Liver (tissue), 9 donors: ENCODE measurements around the gene TIA1. TPM values are rescaled to one million over a fixed set of nuclear protein-coding genes. Genes with fewer than 3 reads are reported as not detected.

Experiments used
- DNase-seq: peaks from one replicate; pipeline ENCODE4 v3.0.0-alpha.2; 2017; ENCODE audit warnings: low spot score
- H3K27ac ChIP-seq, 2 donors: one replicate each; pipeline ENCODE4 v1.7.0; 2013; ENCODE audit warnings: inconsistent platforms in 2 of 2, low read length in 2 of 2, control low read depth in 1 of 2, low read depth in 1 of 2, mild to moderate bottlenecking in 1 of 2
- H3K27me3 ChIP-seq, 4 donors: one replicate each; pipeline versions ENCODE4 v1.6.1 to v1.7.0; 2013; ENCODE audit warnings: low read length in 3 of 4, inconsistent platforms in 1 of 4, mild to moderate bottlenecking in 1 of 4, moderate library complexity in 1 of 4; ENCODE audit not compliant: control insufficient read depth in 4 of 4, insufficient read depth in 4 of 4
- H3K36me3 ChIP-seq, 4 donors: one replicate each; pipeline versions ENCODE4 v1.6.1 to v1.7.0; 2013; ENCODE audit warnings: low read length in 3 of 4, mild to moderate bottlenecking in 3 of 4, low read depth in 1 of 4, moderate library complexity in 1 of 4; ENCODE audit not compliant: control insufficient read depth in 4 of 4, insufficient read depth in 3 of 4
- H3K4me1 ChIP-seq, 4 donors: one replicate each; pipeline versions ENCODE4 v1.6.1 to v1.7.0; 2013; ENCODE audit warnings: low read length in 3 of 4, mild to moderate bottlenecking in 3 of 4, moderate library complexity in 1 of 4; ENCODE audit not compliant: control insufficient read depth in 4 of 4, insufficient read depth in 4 of 4
- H3K4me3 ChIP-seq, 3 donors: one replicate each; pipeline versions ENCODE4 v1.6.1 to v1.7.0; 2013; ENCODE audit warnings: low read length in 3 of 3, control low read depth in 1 of 3, low read depth in 1 of 3, mild to moderate bottlenecking in 1 of 3
- H3K9ac ChIP-seq, 2 donors: one replicate each; pipeline ENCODE4 v1.7.0; 2013; ENCODE audit warnings: low read length in 2 of 2, mild to moderate bottlenecking in 2 of 2, moderate library complexity in 2 of 2, control low read depth in 1 of 2, low read depth in 1 of 2
- H3K9me3 ChIP-seq, 4 donors: one replicate each; pipeline versions ENCODE4 v1.6.1 to v1.7.0; 2013; ENCODE audit warnings: low read length in 3 of 4; ENCODE audit not compliant: control insufficient read depth in 4 of 4
- FOXA1 ChIP-seq: IDR thresholded peaks from 2 replicates; pipeline ENCODE4 v1.6.1; 2016; ENCODE audit warnings: antibody characterized with exemption
- GABPA ChIP-seq, 2 donors: IDR thresholded peaks in 1 of 2; conservative IDR thresholded peaks in 1 of 2; 2 replicates each; pipeline ENCODE4 v1.6.1; 2016; ENCODE audit warnings: antibody characterized with exemption in 2 of 2, mild to moderate bottlenecking in 1 of 2, moderate library complexity in 1 of 2
- HNF4G ChIP-seq: IDR thresholded peaks from 2 replicates; pipeline ENCODE4 v1.6.1; 2016; ENCODE audit warnings: antibody characterized with exemption
- JUND ChIP-seq, 2 donors: IDR thresholded peaks; 2 replicates each; pipeline ENCODE4 v1.6.1; 2016; ENCODE audit warnings: antibody characterized with exemption in 2 of 2
- WGBS: extraction: QIAGEN DNeasy Blood & Tissue Kit; methylation state at CpG from one replicate; pipeline ENCODE4 v1.1.7; 2013; 5-methylcytosine and 5-hydroxymethylcytosine counted together
- polyA plus RNA-seq, 2 donors: library from polyadenylated mRNA; stranded (reverse) in 1 of 2; unstranded in 1 of 2; fragments of 200-250 nt in 1 of 2; fragments of >200 nt in 1 of 2; fragmentation: Nextera tagmentation in 1 of 2; extraction: Ambion mirVana in 1 of 2; gene quantifications; one replicate each; pipeline versions ENCODE4 v1.2.1 to v1.2.3, GENCODE V29; 2013 to 2015
- total RNA-seq, 2 donors: library from RNA; depleted of rRNA; stranded (reverse); fragments of >200 nt; gene quantifications; one replicate each; pipeline ENCODE4 v1.2.3, GENCODE V29; 2014
- TF ChIP-seq, protein P1 (sequence below): IDR thresholded peaks from 2 replicates; pipeline ENCODE4 v1.6.1; 2016; ENCODE audit warnings: antibody characterized with exemption
- TF ChIP-seq, protein P2 (sequence below): fragments of 150-350 bp; IDR thresholded peaks from 2 replicates; pipeline ENCODE4 v1.5.1; 2017; ENCODE audit warnings: improper control_type of control experiment, low read depth, low read length; ENCODE audit not compliant: missing input control
- TF ChIP-seq, protein P3 (sequence below): IDR thresholded peaks from 2 replicates; pipeline ENCODE4 v1.6.1; 2016; ENCODE audit warnings: antibody characterized with exemption, mild to moderate bottlenecking
- TF ChIP-seq, protein P4 (sequence below): IDR thresholded peaks from 2 replicates; pipeline ENCODE4 v1.6.1; 2016; ENCODE audit warnings: antibody characterized with exemption
- donor health status: healthy.
- donor health status: healthy.
- donor health status: healthy.
- donor health status: healthy.
- donor health status: healthy.

TIA1 gene
- total and polyA plus RNA-seq, 4 donors: 10.2 to 56.2 (median 46.6) TPM

DNA sequence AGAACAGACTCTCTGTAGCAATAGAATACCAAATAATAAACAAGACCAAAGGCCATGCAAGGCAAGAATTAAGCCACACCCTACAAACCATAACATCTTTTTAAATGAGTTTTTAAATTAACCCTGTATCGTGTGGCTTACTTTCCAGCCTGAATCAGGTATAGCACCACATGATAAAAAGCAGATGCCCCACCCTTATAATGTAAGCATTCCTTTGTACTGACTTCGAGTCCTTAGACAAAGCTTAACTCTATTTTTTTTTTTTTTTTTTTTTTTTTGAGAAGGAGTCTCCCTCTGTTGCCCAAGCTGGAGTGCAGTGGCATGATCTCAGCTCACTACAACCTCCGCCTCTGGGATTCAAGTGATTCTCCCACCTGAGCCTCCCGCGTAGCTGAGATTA, 55.9 kb downstream of the TIA1 start:
- H3K36me3 ChIP-seq: no peaks in the 10 kb centered on the region
- WGBS: 91% methylated on average over 5 of the region's 5 CpGs
- H3K27me3 ChIP-seq: no peaks in the 10 kb centered on the region
- DNase-seq: no peak
- TF ChIP-seq JUND (IDR thresholded peaks at IDR 0.05) (no peak), GABPA (IDR thresholded peaks at IDR 0.05 in 1 of 2, conservative IDR thresholded peaks at IDR 0.05 in 1 of 2) (no peak), FOXA1 (no peak), HNF4G (no peak)
- TF ChIP-seq, protein P1, sequence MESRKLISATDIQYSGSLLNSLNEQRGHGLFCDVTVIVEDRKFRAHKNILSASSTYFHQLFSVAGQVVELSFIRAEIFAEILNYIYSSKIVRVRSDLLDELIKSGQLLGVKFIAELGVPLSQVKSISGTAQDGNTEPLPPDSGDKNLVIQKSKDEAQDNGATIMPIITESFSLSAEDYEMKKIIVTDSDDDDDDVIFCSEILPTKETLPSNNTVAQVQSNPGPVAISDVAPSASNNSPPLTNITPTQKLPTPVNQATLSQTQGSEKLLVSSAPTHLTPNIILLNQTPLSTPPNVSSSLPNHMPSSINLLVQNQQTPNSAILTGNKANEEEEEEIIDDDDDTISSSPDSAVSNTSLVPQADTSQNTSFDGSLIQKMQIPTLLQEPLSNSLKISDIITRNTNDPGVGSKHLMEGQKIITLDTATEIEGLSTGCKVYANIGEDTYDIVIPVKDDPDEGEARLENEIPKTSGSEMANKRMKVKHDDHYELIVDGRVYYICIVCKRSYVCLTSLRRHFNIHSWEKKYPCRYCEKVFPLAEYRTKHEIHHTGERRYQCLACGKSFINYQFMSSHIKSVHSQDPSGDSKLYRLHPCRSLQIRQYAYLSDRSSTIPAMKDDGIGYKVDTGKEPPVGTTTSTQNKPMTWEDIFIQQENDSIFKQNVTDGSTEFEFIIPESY: no peak
- TF ChIP-seq, protein P2, sequence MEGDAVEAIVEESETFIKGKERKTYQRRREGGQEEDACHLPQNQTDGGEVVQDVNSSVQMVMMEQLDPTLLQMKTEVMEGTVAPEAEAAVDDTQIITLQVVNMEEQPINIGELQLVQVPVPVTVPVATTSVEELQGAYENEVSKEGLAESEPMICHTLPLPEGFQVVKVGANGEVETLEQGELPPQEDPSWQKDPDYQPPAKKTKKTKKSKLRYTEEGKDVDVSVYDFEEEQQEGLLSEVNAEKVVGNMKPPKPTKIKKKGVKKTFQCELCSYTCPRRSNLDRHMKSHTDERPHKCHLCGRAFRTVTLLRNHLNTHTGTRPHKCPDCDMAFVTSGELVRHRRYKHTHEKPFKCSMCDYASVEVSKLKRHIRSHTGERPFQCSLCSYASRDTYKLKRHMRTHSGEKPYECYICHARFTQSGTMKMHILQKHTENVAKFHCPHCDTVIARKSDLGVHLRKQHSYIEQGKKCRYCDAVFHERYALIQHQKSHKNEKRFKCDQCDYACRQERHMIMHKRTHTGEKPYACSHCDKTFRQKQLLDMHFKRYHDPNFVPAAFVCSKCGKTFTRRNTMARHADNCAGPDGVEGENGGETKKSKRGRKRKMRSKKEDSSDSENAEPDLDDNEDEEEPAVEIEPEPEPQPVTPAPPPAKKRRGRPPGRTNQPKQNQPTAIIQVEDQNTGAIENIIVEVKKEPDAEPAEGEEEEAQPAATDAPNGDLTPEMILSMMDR: no peak
- TF ChIP-seq, protein P3, sequence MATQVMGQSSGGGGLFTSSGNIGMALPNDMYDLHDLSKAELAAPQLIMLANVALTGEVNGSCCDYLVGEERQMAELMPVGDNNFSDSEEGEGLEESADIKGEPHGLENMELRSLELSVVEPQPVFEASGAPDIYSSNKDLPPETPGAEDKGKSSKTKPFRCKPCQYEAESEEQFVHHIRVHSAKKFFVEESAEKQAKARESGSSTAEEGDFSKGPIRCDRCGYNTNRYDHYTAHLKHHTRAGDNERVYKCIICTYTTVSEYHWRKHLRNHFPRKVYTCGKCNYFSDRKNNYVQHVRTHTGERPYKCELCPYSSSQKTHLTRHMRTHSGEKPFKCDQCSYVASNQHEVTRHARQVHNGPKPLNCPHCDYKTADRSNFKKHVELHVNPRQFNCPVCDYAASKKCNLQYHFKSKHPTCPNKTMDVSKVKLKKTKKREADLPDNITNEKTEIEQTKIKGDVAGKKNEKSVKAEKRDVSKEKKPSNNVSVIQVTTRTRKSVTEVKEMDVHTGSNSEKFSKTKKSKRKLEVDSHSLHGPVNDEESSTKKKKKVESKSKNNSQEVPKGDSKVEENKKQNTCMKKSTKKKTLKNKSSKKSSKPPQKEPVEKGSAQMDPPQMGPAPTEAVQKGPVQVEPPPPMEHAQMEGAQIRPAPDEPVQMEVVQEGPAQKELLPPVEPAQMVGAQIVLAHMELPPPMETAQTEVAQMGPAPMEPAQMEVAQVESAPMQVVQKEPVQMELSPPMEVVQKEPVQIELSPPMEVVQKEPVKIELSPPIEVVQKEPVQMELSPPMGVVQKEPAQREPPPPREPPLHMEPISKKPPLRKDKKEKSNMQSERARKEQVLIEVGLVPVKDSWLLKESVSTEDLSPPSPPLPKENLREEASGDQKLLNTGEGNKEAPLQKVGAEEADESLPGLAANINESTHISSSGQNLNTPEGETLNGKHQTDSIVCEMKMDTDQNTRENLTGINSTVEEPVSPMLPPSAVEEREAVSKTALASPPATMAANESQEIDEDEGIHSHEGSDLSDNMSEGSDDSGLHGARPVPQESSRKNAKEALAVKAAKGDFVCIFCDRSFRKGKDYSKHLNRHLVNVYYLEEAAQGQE: no peak
- TF ChIP-seq, protein P4, sequence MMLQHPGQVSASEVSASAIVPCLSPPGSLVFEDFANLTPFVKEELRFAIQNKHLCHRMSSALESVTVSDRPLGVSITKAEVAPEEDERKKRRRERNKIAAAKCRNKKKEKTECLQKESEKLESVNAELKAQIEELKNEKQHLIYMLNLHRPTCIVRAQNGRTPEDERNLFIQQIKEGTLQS: no peak
- H3K9ac ChIP-seq: no peak overlapping the region
- no peak overlapping the region for H3K4me3 ChIP-seq
- peaks cover 0 to 3% (median 3%) of the 10 kb centered on the region in 4 donors for H3K4me1 ChIP-seq
- H3K9me3 ChIP-seq: no peaks in the 10 kb centered on the region
- H3K27ac ChIP-seq: no peak overlapping the region

DNA sequence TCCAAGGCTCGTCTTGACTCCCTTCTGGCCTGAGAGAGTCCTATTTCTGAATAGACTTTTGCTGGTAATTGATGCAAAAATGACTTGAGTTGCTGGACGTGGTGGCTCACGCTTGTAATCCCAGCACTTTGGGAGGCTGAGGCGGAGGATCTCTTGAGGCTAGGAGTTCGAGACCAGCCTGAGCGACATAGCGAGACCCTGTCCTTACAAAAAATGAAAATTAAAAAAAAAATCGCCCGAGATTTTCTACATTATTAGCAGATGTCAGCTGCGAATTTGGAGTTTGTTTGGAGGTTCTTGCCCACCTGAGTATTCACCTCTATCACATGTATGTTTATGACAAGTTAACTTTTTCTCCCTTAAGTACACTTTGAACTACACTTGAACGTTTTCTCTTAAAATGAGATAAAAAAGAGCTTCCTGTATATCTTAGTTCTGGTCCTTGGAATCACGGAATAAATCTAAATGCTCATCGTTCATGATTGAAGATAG, 57.1 kb downstream of the TIA1 start:
- no peak for DNase-seq
- TF ChIP-seq, protein P4: no peak
- no peaks in the 10 kb centered on the region for H3K27me3 ChIP-seq
- H3K9me3 ChIP-seq: no peaks in the 10 kb centered on the region
- H3K27ac ChIP-seq: peak overlapping the region; percentile 99 to 100
- peak overlapping the region in 2 of 3 donors; percentile 67 to 100 for H3K4me3 ChIP-seq
- no peaks in the 10 kb centered on the region for H3K36me3 ChIP-seq
- H3K4me1 ChIP-seq: peaks cover 0 to 3% (median 3%) of the 10 kb centered on the region in 4 donors
- whole genome bisulfite sequencing: 72% methylated on average over 13 of the region's 13 CpGs
- H3K9ac ChIP-seq: peak overlapping the region in 1 of 2 donors; percentile 64
